ENCODE data around the gene UMODL1. TPM values are rescaled to one million over a fixed set of nuclear protein-coding genes. Genes with fewer than 3 reads are reported as not detected.

Gene UMODL1
- total and polyA plus RNA-seq, 2 donors (not counting 3 experiments of a cell fraction or from before 2014, with no cell fraction given) = not detected

GRCh38 chr21:42103843-42104242 lies 32.7 kb downstream of the UMODL1 start:
- Histone ChIP-seq H3K9me3 (replicated peaks; ENCODE audit: control insufficient read depth, insufficient read depth, low read length) (no peaks in the 10 kb centered on the region), H3K36me3 (ENCODE audit: control insufficient read depth in 2 of 2, extremely low read depth in 1 of 2, insufficient read depth in 2 of 2, low read length in 2 of 2) (no peaks in the 10 kb centered on the region), H3K9ac (replicated peaks; ENCODE audit: extremely low read depth, insufficient read depth, low read length) (no peak overlapping the region), H3K4me3 (replicated peaks in 1 of 3; ENCODE audit: insufficient read depth in 1 of 3, low read depth in 1 of 3, low read length in 3 of 3) (no peak overlapping the region), H3K4me1 (ENCODE audit: control insufficient read depth, extremely low read depth, insufficient read depth, low read length) (no peaks in the 10 kb centered on the region), H3K27ac (ENCODE audit: insufficient read depth, low read depth, low read length) (no peak overlapping the region), H3K27me3 (ENCODE audit: control insufficient read depth in 2 of 2, insufficient read depth in 2 of 2, low read length in 2 of 2) (peaks cover 4 to 11% of the 10 kb centered on the region in 2 experiments), H2AFZ (ENCODE audit: low read depth, low read length) (no peak overlapping the region), H3K79me2 (ENCODE audit: control insufficient read depth, insufficient read depth, low read length) (no peaks in the 10 kb centered on the region), H3K4me2 (ENCODE audit: insufficient read depth, low read length) (no peak overlapping the region), H4K20me1 (replicated peaks; ENCODE audit: control insufficient read depth, extremely low read depth, insufficient read depth, low read length) (no peaks in the 10 kb centered on the region), H3K9me1 (replicated peaks; ENCODE audit: control insufficient read depth, extremely low read depth, insufficient read depth, low read length) (no peaks in the 10 kb centered on the region)
- no TSS peak for BruUV-seq (replicated peaks)
- CTCF ChIA-PET = interaction anchor here (0.8 to 1.6 kb wide), 4 partner anchors 12 to 287 kb away, joined by 3 to 5 read pairs (median 4); no protein-coding TSS in a partner anchor
- intact Hi-C loops (cut with micrococcal nuclease) = no loop called here
- FAIRE-seq = no peak
- POLR2A ChIA-PET = no interaction called here
- dilution Hi-C loops (cut with MboI; ENCODE audit: extremely low pct_ligation_motif_present, low sequenced_read_pairs) = no loop called here
- DNase-seq (ENCODE audit: low read depth, low spot score) = no peak
- TF ChIP-seq FOS (IDR thresholded peaks at IDR 0.05; ENCODE audit: borderline replicate concordance, insufficient read depth, low read length) = no peak
- no peak for TF ChIP-seq MAX (IDR thresholded peaks at IDR 0.05; ENCODE audit: insufficient read depth, insufficient read length)
- no peak for TF ChIP-seq EZH2 (IDR thresholded peaks at IDR 0.05; ENCODE audit: borderline replicate concordance, low read depth, low read length, severe bottlenecking)
- no peak for TF ChIP-seq GATA2 (IDR thresholded peaks at IDR 0.05; ENCODE audit: insufficient read depth, insufficient read length, low read depth, low read length)
- no peak for TF ChIP-seq POLR2AphosphoS5 (IDR thresholded peaks at IDR 0.05; ENCODE audit: insufficient read depth, low read depth, low read length)
- no peak for TF ChIP-seq CTCF (IDR thresholded peaks at IDR 0.05; ENCODE audit: extremely low read depth in 1 of 2, insufficient read depth in 1 of 2, low read depth in 1 of 2, low read length in 2 of 2)
- TF ChIP-seq POLR2A (IDR thresholded peaks at IDR 0.05; ENCODE audit: low read depth, low read length) = no peak
- no peak for TF ChIP-seq MYC (IDR thresholded peaks at IDR 0.05; ENCODE audit: low read depth, low read length)
- no peak for TF ChIP-seq JUN (IDR thresholded peaks at IDR 0.05; ENCODE audit: borderline replicate concordance, insufficient read depth, insufficient read length, low read depth)

Measured in endothelial cell of umbilical vein (primary cell).